OCI-LY1 (cell line): ENCODE measurements around the gene GPR137B.

Experiments
- CTCF ChIP-seq: fragments of 200-600 bp; sonication (generic), shearing (Covaris generic); IDR thresholded peaks from 2 replicates; pipeline ENCODE4 v1.5.1; 2017; ENCODE audit warnings: mild to moderate bottlenecking, antibody characterized with exemption, low read length, moderate library complexity, mixed read lengths
- EZH2 ChIP-seq: fragments of 200-600 bp; sonication (generic), shearing (Covaris generic); IDR thresholded peaks from 2 replicates; pipeline ENCODE4 v1.8.0; 2017; ENCODE audit warnings: borderline replicate concordance, mixed run types, mild to moderate bottlenecking, antibody characterized with exemption, low read length, moderate library complexity, mixed read lengths

- TF ChIP-seq EZH2 (no peak), CTCF (no peak)
Observed at GRCh38 chr1:236156512-236157208, 14.3 kb downstream of the GPR137B start.
